MM.1S (cell line): ENCODE data around the gene LCA5L.

Source experiments
- EZH2 ChIP-seq: fragments of 300-600 bp; sonication (generic); optimal IDR thresholded peaks from 2 replicates; pipeline ENCODE3; 2017; ENCODE audit warnings: low read depth, mild to moderate bottlenecking, antibody characterized with exemption, low read length, mixed read lengths
- EZH2phosphoT487 ChIP-seq: fragments of 300-600 bp; sonication (generic); IDR thresholded peaks from 2 replicates; pipeline ENCODE4 v1.6.1; 2018; ENCODE audit warnings: antibody characterized with exemption, low read length
- TF ChIP-seq, protein P1 (sequence below): fragments of 300-600 bp; sonication (generic); IDR thresholded peaks from 2 replicates; pipeline ENCODE4 v1.5.1; 2016; ENCODE audit warnings: antibody characterized with exemption, low read length, mixed read lengths

DNA sequence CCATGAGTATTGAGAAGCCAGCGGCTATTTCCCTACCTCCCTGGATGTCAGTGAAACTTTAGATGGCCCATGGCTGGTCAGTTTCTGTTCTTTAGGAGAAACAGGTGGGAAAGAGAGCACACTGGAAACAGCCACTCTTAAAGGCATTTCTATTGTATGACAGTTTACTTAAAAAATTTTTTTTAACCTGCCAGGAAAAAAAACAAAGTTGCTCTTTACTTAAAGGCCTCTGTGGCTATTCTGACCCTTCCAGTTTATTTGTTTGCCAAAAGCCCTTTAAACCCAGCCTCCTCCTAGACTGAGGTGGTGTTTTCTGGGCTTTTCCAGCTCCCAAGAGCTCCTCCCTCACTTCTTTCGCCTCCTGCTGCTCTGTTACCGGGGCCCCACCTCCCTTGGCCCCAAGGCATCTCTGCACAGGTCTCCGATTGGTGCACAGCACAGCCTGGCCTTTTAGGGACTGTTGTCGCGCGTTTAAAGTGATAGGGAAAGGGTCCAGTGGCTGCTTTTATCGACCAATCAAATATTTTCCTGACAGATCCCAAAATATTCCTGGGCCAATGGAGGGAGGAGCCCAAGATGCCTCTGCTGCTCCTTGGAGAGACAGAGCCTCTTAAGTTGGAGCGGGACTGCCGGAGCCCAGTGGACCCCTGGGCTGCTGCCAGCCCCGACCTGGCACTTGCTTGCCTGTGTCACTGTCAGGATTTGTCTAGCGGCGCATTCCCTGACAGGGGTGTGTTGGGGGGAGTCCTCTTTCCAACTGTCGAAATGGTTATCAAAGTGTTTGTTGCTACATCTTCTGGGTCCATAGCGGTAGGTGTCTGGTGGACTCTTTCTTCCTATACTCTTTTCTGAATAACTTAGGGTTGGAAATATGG, 6.0 kb upstream of the LCA5L start, which contains the start of gene SH3BGR:
- TF ChIP-seq, protein P1, sequence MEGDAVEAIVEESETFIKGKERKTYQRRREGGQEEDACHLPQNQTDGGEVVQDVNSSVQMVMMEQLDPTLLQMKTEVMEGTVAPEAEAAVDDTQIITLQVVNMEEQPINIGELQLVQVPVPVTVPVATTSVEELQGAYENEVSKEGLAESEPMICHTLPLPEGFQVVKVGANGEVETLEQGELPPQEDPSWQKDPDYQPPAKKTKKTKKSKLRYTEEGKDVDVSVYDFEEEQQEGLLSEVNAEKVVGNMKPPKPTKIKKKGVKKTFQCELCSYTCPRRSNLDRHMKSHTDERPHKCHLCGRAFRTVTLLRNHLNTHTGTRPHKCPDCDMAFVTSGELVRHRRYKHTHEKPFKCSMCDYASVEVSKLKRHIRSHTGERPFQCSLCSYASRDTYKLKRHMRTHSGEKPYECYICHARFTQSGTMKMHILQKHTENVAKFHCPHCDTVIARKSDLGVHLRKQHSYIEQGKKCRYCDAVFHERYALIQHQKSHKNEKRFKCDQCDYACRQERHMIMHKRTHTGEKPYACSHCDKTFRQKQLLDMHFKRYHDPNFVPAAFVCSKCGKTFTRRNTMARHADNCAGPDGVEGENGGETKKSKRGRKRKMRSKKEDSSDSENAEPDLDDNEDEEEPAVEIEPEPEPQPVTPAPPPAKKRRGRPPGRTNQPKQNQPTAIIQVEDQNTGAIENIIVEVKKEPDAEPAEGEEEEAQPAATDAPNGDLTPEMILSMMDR, result no peak
- TF ChIP-seq EZH2 (no peak), EZH2phosphoT487 (no peak)
